ENCODE measurements around the gene CDK17.

Gene CDK17

GRCh38 chr12:96308881-96309280 lies 91.4 kb downstream of the CDK17 start:
- Histone ChIP-seq H3K9ac (ENCODE audit: low read depth, low read length) (no peak overlapping the region), H3K27me3 (ENCODE audit: control insufficient read depth, insufficient read depth, low read length) (no peaks in the 10 kb centered on the region), H3K9me3 (replicated peaks; ENCODE audit: low read length) (no peaks in the 10 kb centered on the region), H3K4me2 (ENCODE audit: low read length) (no peak overlapping the region), H3K4me3 (ENCODE audit: low read length) (no peak overlapping the region), H3K4me1 (ENCODE audit: control insufficient read depth, insufficient read depth, low read length) (no peaks in the 10 kb centered on the region), H3K36me3 (ENCODE audit: insufficient read depth, low read length) (peaks cover 34% of the 10 kb centered on the region)

- no peak overlapping the region for H3K4me3 ChIP-seq (ENCODE audit: low read length)
- no peak overlapping the region for H3K9ac ChIP-seq (ENCODE audit: low read depth, low read length)
- H3K4me2 ChIP-seq (ENCODE audit: low read length), result no peak overlapping the region
- no peaks in the 10 kb centered on the region for H3K9me3 ChIP-seq (replicated peaks; ENCODE audit: low read length)
- H3K27me3 ChIP-seq (ENCODE audit: control insufficient read depth, insufficient read depth, low read length), result no peaks in the 10 kb centered on the region
- H3K4me1 ChIP-seq (ENCODE audit: control insufficient read depth, insufficient read depth, low read length), result no peaks in the 10 kb centered on the region
- peaks cover 16% of the 10 kb centered on the region for H3K36me3 ChIP-seq (ENCODE audit: insufficient read depth, low read length)
Observed at GRCh38 chr12:96305665-96306064, 94.6 kb downstream of the CDK17 start.

GRCh38 chr12:96303653-96304052 lies 96.6 kb downstream of the CDK17 start:
- Histone ChIP-seq H3K36me3 (ENCODE audit: insufficient read depth, low read length) (peaks cover 21% of the 10 kb centered on the region), H3K4me3 (ENCODE audit: low read length) (no peak overlapping the region), H3K4me1 (ENCODE audit: control insufficient read depth, insufficient read depth, low read length) (no peaks in the 10 kb centered on the region), H3K4me2 (ENCODE audit: low read length) (no peak overlapping the region), H3K27me3 (ENCODE audit: control insufficient read depth, insufficient read depth, low read length) (no peaks in the 10 kb centered on the region), H3K9me3 (replicated peaks; ENCODE audit: low read length) (no peaks in the 10 kb centered on the region), H3K9ac (ENCODE audit: low read depth, low read length) (no peak overlapping the region)

- Histone ChIP-seq H3K4me3 (ENCODE audit: low read length) (no peak overlapping the region), H3K4me1 (ENCODE audit: control insufficient read depth, insufficient read depth, low read length) (no peaks in the 10 kb centered on the region), H3K9ac (ENCODE audit: low read depth, low read length) (no peak overlapping the region), H3K9me3 (replicated peaks; ENCODE audit: low read length) (no peaks in the 10 kb centered on the region), H3K36me3 (ENCODE audit: insufficient read depth, low read length) (peaks cover 22% of the 10 kb centered on the region), H3K27me3 (ENCODE audit: control insufficient read depth, insufficient read depth, low read length) (no peaks in the 10 kb centered on the region), H3K4me2 (ENCODE audit: low read length) (no peak overlapping the region)
Observed at GRCh38 chr12:96302687-96303310, 97.4 kb downstream of the CDK17 start.

- H3K9me3 ChIP-seq (replicated peaks; ENCODE audit: low read length), result no peaks in the 10 kb centered on the region
- peaks cover 31% of the 10 kb centered on the region for H3K36me3 ChIP-seq (ENCODE audit: insufficient read depth, low read length)
- no peaks in the 10 kb centered on the region for H3K27me3 ChIP-seq (ENCODE audit: control insufficient read depth, insufficient read depth, low read length)
- no peak overlapping the region for H3K9ac ChIP-seq (ENCODE audit: low read depth, low read length)
- H3K4me2 ChIP-seq (ENCODE audit: low read length), result no peak overlapping the region
- H3K4me1 ChIP-seq (ENCODE audit: control insufficient read depth, insufficient read depth, low read length), result no peaks in the 10 kb centered on the region
- H3K4me3 ChIP-seq (ENCODE audit: low read length), result no peak overlapping the region
Observed at GRCh38 chr12:96301732-96302131, 98.5 kb downstream of the CDK17 start.

- no peak overlapping the region for H3K4me3 ChIP-seq (ENCODE audit: low read length)
- no peaks in the 10 kb centered on the region for H3K9me3 ChIP-seq (replicated peaks; ENCODE audit: low read length)
- H3K9ac ChIP-seq (ENCODE audit: low read depth, low read length), result no peak overlapping the region
- no peaks in the 10 kb centered on the region for H3K4me1 ChIP-seq (ENCODE audit: control insufficient read depth, insufficient read depth, low read length)
- no peaks in the 10 kb centered on the region for H3K27me3 ChIP-seq (ENCODE audit: control insufficient read depth, insufficient read depth, low read length)
- no peak overlapping the region for H3K4me2 ChIP-seq (ENCODE audit: low read length)
- peaks cover 47% of the 10 kb centered on the region for H3K36me3 ChIP-seq (ENCODE audit: insufficient read depth, low read length)
Observed at GRCh38 chr12:96300064-96300463, 100.2 kb downstream of the CDK17 start.

- Histone ChIP-seq H3K9ac (ENCODE audit: low read depth, low read length) (no peak overlapping the region), H3K9me3 (replicated peaks; ENCODE audit: low read length) (no peaks in the 10 kb centered on the region), H3K27me3 (ENCODE audit: control insufficient read depth, insufficient read depth, low read length) (no peaks in the 10 kb centered on the region), H3K4me3 (ENCODE audit: low read length) (no peak overlapping the region), H3K36me3 (ENCODE audit: insufficient read depth, low read length) (peaks cover 62% of the 10 kb centered on the region), H3K4me1 (ENCODE audit: control insufficient read depth, insufficient read depth, low read length) (no peaks in the 10 kb centered on the region), H3K4me2 (ENCODE audit: low read length) (no peak overlapping the region)
Observed at GRCh38 chr12:96297504-96297903, 102.7 kb downstream of the CDK17 start.

GRCh38 chr12:96295532-96296160 lies 104.6 kb downstream of the CDK17 start:
- Histone ChIP-seq H3K9ac (ENCODE audit: low read depth, low read length) (no peak overlapping the region), H3K9me3 (replicated peaks; ENCODE audit: low read length) (no peaks in the 10 kb centered on the region), H3K27me3 (ENCODE audit: control insufficient read depth, insufficient read depth, low read length) (no peaks in the 10 kb centered on the region), H3K4me3 (ENCODE audit: low read length) (no peak overlapping the region), H3K36me3 (ENCODE audit: insufficient read depth, low read length) (peaks cover 67% of the 10 kb centered on the region), H3K4me1 (ENCODE audit: control insufficient read depth, insufficient read depth, low read length) (no peaks in the 10 kb centered on the region), H3K4me2 (ENCODE audit: low read length) (no peak overlapping the region)

GRCh38 chr12:96294831-96295230 lies 105.4 kb downstream of the CDK17 start:
- H3K36me3 ChIP-seq (ENCODE audit: insufficient read depth, low read length), result peaks cover 65% of the 10 kb centered on the region
- no peaks in the 10 kb centered on the region for H3K4me1 ChIP-seq (ENCODE audit: control insufficient read depth, insufficient read depth, low read length)

GRCh38 chr12:96293093-96293492 lies 107.1 kb downstream of the CDK17 start:
- H3K9ac ChIP-seq (ENCODE audit: low read depth, low read length), result no peak overlapping the region
- H3K4me1 ChIP-seq (ENCODE audit: control insufficient read depth, insufficient read depth, low read length), result no peaks in the 10 kb centered on the region
- no peaks in the 10 kb centered on the region for H3K9me3 ChIP-seq (replicated peaks; ENCODE audit: low read length)
- no peaks in the 10 kb centered on the region for H3K27me3 ChIP-seq (ENCODE audit: control insufficient read depth, insufficient read depth, low read length)
- no peak overlapping the region for H3K4me3 ChIP-seq (ENCODE audit: low read length)
- H3K36me3 ChIP-seq (ENCODE audit: insufficient read depth, low read length), result peaks cover 70% of the 10 kb centered on the region
- H3K4me2 ChIP-seq (ENCODE audit: low read length), result no peak overlapping the region

More at GRCh38 chr12:96294831-96295230, 105.4 kb downstream of the CDK17 start:
- H3K4me3 ChIP-seq (ENCODE audit: low read length), result no peak overlapping the region
- H3K4me2 ChIP-seq (ENCODE audit: low read length), result no peak overlapping the region
- H3K9me3 ChIP-seq (replicated peaks; ENCODE audit: low read length), result no peaks in the 10 kb centered on the region
- no peak overlapping the region for H3K9ac ChIP-seq (ENCODE audit: low read depth, low read length)
- no peaks in the 10 kb centered on the region for H3K27me3 ChIP-seq (ENCODE audit: control insufficient read depth, insufficient read depth, low read length)

GRCh38 chr12:96289067-96289466 lies 111.2 kb downstream of the CDK17 start:
- no peaks in the 10 kb centered on the region for H3K4me1 ChIP-seq (ENCODE audit: control insufficient read depth, insufficient read depth, low read length)
- no peaks in the 10 kb centered on the region for H3K9me3 ChIP-seq (replicated peaks; ENCODE audit: low read length)
- no peak overlapping the region for H3K4me2 ChIP-seq (ENCODE audit: low read length)
- no peak overlapping the region for H3K9ac ChIP-seq (ENCODE audit: low read depth, low read length)
- H3K27me3 ChIP-seq (ENCODE audit: control insufficient read depth, insufficient read depth, low read length), result no peaks in the 10 kb centered on the region
- H3K4me3 ChIP-seq (ENCODE audit: low read length), result no peak overlapping the region
- peaks cover 73% of the 10 kb centered on the region for H3K36me3 ChIP-seq (ENCODE audit: insufficient read depth, low read length)

- Histone ChIP-seq H3K4me1 (ENCODE audit: control insufficient read depth, insufficient read depth, low read length) (no peaks in the 10 kb centered on the region), H3K36me3 (ENCODE audit: insufficient read depth, low read length) (peaks cover 90% of the 10 kb centered on the region), H3K4me2 (ENCODE audit: low read length) (no peak overlapping the region), H3K9me3 (replicated peaks; ENCODE audit: low read length) (no peaks in the 10 kb centered on the region), H3K4me3 (ENCODE audit: low read length) (no peak overlapping the region), H3K9ac (ENCODE audit: low read depth, low read length) (no peak overlapping the region), H3K27me3 (ENCODE audit: control insufficient read depth, insufficient read depth, low read length) (no peaks in the 10 kb centered on the region)
Observed at GRCh38 chr12:96285158-96285557, 115.1 kb downstream of the CDK17 start.

Measured in skeletal muscle satellite cell (primary cell).